SHP77 treated with DMSO at 0.1 percent for 48 hours (cell line): ENCODE measurements around the gene PRM3.

Source experiments
- DNase-seq: peaks from one replicate; lab custom pipeline; 2025; lab: John Stamatoyannopoulos, UW

Gene PRM3

DNA sequence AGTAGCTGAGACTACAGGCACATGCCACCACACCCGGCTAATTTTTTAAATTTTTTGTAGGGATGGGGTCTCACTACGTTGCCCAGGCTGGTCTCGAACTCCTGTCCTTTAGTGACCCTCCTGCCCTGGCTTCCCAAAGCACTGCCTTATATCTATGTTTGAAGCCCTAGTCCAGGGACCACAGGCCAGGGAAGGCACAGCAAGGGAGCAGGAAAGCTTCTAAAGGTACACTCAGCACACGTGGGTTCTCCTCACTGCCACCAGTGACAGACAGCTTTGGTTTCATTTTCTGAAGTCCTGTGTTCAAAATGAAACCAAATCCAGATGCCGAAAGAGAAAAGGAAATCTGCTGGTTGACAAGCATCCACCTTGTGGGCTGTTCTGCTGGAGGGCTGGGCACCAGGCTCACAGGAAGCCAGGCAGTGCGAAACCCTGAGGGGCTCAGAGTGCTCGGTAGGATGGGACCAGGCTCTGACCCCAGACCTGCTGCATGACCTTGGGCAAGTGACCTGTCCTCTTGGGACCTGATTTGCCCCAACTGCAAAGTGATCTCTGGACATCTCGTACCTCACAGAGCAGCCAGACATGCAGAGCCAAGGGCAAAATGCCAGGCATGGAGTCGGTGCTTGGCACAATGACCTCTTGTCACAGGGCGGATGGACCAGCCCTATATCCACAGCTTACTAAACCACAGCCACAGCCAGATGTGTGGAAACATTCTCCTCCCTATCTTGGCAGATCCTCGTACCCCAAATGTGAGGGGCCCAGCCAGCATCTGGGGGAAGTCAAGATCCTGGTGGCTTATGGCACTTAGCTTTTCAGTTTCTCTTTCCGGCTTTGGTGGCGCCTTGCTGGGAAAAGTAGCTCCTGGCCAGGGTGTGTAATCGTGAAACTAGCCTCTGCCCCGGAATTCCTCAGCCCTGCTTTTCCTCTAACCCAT, 14.6 kb downstream of the PRM3 start:
- no peak for DNase-seq

- DNase-seq, result peak; percentile 73
Observed at GRCh38 chr16:11257131-11257938, 16.1 kb downstream of the PRM3 start.

GRCh38 chr16:11256661-11257130, 16.7 kb downstream of the PRM3 start:
- no peak for DNase-seq

GRCh38 chr16:11255737-11256660, 17.4 kb downstream of the PRM3 start, which contains the start of gene SOCS1:
Gene SOCS1 (minus strand): TSS chr16:11256204. CDS start chr16:11255478, 726 bp downstream.
- DNase-seq, result peak; percentile 34

GRCh38 chr16:11254913-11255736, 18.3 kb downstream of the PRM3 start:
- DNase-seq, result no peak

- no peak for DNase-seq
Observed at GRCh38 chr16:11253995-11254912, 19.2 kb downstream of the PRM3 start.

DNA sequence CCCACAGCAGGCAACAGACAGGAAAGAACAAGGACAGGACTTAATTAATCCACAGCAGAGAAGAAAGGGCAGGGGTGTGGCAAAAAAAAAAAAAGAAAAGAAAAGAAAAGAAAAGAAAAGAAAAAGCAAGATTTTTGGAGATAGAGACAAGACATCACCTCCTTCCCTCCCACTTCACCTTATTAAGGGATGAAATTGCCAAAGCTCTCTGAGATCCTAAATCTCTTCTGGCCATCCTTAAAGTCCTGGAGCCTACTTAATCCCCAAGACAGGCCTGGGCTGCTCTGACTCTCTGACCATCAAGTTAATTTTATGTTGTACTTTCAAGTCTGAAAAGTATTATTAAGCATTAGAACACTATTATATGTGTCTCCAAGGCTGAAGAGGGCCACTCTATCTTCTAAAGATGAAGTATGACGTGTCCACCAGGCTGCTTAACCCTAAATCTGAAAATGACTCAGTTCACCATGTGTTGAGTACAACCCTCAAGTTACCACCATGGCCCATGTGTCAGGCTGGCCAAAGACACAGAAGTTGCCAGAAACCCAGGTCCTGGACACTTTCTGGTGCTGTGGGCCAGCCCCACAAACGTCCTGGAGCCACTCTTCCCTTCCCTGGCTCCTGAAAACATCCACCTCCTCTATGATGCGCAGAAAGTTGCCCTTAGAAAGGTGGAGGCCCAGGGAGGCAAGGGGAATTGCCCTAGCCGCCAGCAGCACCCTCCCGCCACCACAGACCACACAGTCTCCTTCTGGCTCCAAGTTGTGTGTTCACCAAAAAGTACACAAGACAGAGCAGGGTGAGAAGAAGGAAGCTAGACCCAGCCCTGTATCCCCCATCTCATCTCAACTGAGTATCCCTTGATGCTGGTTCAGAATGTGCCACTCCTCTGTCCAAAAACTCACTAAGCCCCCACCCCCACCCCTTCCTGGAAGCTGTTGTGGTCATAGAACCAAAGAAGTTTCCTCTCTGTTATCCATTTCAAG, 20.1 kb downstream of the PRM3 start:
- DNase-seq, result no peak

DNA sequence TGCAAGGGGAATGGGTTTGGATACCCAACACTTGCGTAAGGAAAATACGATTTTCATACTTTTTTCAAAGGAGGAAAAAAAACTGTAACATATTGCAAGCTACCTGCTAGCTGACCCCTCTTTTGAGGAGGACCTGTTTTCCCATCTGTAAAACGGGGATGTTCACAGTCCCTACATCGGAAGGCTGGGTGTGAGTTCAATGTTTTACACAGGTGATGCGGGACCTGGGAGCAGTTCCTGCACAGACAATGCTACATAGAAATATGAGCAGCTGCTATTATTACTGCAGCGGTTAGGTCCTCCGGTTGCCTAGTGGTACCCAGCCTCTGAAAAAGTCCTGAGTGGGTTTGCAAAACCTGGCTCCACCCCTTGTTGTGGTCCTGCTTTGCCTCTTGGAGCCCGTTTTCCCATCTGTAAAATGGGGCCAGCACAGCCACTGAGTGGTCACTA, 20.9 kb downstream of the PRM3 start:
- no peak for DNase-seq

- no peak for DNase-seq
Observed at GRCh38 chr16:11251525-11252481, 21.6 kb downstream of the PRM3 start.

GRCh38 chr16:11250786-11251524, 22.5 kb downstream of the PRM3 start:
- no peak for DNase-seq

DNA sequence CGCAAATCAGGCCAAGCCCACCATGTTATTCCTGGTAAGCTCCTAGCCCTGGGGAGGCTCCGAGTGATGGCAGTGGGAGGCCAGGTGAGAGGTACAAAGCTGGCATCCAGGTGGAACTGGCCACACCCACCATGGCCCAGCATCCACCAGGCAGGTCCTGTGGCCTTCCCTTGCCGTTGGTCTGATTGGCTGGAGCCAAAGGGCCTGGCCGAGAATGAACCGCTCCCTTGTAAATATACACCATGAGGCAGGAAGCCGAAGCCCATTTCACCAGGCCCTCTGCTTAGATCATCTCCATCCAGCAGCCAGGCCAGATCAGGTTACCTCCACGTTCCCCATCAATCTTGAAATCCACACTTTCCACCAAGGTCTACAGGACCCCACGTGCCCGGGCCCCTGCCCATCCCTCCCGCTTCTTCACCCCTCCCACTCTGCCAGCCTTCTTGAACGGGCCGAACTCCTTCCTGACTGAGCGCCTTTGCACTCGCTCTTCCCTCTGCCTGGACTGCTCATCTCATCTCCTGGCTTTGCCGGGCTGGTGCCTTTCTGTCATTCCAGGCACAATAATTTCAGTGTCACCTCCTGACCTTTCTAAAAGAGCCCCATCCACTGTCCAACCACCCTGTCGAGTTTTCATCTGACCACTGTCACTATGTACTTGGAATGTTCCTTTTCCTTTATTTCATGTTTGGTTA, 23.2 kb downstream of the PRM3 start:
- no peak for DNase-seq

DNA sequence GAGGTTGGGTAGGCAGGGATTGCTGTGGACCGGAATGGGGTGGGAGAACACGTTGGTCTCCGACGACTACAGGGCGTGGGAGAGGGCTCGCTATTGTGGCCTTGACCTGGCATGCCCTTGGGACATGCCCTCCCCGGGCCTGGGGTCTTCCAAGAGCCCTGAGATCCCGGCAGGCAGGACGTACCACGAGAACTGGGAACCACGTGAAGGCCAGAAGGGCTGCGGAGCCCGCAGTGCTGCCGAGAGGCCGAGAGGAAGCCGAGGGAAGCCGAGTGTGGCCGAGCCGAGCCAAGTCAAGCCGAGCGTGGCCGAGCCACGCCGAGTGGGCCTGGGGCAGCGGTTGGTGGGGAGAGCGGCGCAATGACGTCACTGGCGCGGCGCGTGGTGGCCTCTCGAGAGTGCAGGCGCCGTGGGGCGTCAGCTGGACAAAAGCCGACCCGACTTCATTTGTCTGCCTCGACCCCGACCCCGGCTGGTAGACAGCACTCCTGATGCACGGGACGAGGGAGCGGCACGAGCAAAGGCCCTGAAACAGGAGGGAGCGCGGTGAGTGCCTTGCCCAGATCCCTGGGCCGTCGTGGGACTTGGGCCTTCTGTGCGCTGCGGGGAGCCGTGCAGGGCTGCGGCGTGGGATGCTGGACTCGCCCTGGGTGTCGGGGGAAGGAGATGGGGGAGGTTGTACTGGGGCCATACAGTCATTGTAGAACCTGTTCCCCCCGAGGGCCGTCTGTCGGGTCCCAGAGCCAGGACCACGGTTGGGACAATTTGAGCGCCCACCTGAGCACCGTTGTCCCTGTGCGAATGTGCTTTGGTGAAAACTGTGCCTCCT, 24.0 kb downstream of the PRM3 start:
- no peak for DNase-seq

DNA sequence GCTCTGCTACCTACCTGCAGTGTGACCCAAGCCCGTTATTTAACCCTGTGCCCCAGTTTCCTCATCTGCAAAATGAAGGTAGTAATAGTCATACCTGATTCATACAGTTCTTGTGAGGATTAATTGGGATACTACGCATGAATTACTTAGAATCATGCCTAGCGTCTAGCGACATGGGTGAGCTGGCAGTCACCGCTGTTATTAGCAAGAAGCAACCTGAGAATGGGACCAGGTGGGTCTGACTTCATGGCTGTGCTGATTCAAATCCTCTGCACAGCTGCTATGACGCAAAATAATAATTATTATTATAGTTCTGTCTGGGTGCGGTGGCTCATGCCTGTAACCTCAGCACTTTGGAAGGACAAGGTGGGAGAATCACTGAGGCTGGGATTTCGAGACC, 25.3 kb downstream of the PRM3 start:
- no peak for DNase-seq

DNA sequence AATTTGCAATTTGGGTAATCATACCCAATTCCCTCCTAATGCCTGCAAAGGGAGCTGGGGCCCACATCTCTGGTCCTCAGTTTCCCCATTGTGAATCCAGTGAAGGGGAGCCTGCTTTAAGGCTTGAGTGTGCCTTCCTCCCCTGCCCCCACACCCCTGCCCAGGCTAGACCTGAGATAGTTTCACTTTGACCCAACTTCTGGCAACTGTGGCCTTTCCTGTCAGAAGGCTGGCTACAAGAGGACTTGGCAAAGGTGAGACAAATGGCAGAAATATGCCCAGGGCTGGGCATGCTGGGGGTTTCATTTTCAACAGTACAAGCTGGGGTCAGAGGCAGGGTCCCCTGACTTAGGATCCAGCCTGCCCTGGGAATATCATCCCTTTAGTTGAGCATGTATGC, 27.4 kb downstream of the PRM3 start:
- no peak for DNase-seq

GRCh38 chr16:11245222-11245737, 28.1 kb downstream of the PRM3 start:
- no peak for DNase-seq
